Left ventricle myocardium inferior (tissue), 1 donor: Measurements from ENCODE around the gene OTULIN. TPM values are rescaled to one million over a fixed set of nuclear protein-coding genes. Genes with fewer than 3 reads are reported as not detected.
A peak's percentile ranks its signal among the peaks of the same experiment; 100 is the strongest.

ENCODE experiments used
- DNase-seq: peaks from one replicate; pipeline ENCODE4 v3.0.0-alpha.2; 2020
- H3K27ac ChIP-seq: fragments of 200-600 bp; replicated peaks from 2 replicates; pipeline ENCODE4 v1.8.0; 2021
- H3K27me3 ChIP-seq: fragments of 200-600 bp; 2 replicates; pipeline ENCODE4 v1.8.0; 2021; ENCODE audit warnings: low read depth
- H3K36me3 ChIP-seq: fragments of 200-600 bp; 2 replicates; pipeline ENCODE4 v1.8.0; 2021
- H3K4me1 ChIP-seq: fragments of 200-600 bp; 2 replicates; pipeline ENCODE4 v1.8.0; 2021
- H3K4me3 ChIP-seq: fragments of 200-600 bp; 2 replicates; pipeline ENCODE4 v1.8.0; 2021; ENCODE audit warnings: mild to moderate bottlenecking, moderate library complexity
- H3K9me3 ChIP-seq: fragments of 200-600 bp; replicated peaks from 2 replicates; pipeline ENCODE4 v1.8.0; 2021
- CTCF ChIP-seq: fragments of 200-600 bp; IDR thresholded peaks from 2 replicates; pipeline ENCODE4 v1.8.0; 2021; ENCODE audit warnings: antibody characterized with exemption, mild to moderate bottlenecking, borderline replicate concordance
- intact Hi-C: fragments of 100-400 bp; cut with micrococcal nuclease; formaldehyde crosslinking; loops from one replicate; pipeline ENCODE4 v1.11.0; 2022
- total RNA-seq: library from RNA; stranded (reverse); fragmentation: NEBNext Ultra II Directional; extraction: Animal tissue kit (Norgen Biotek cat#: 25700); gene quantifications from one replicate; pipeline ENCODE4 v1.2.1, GENCODE V29; 2021
- donor health status: DM: no; HTN: yes; CAD: no; lungs with severe emphysema.

The OTULIN gene
- total RNA-seq, 1 donor from 2014 or later, result 22.7 TPM

- intact Hi-C loops, result no loop called here
- no peak for DNase-seq
Observed at GRCh38 chr5:14745188-14745563, 80.7 kb downstream of the OTULIN start.

GRCh38 chr5:14745753-14746152, 81.2 kb downstream of the OTULIN start:
- DNase-seq, result no peak
- peaks cover 76% of the 10 kb centered on the region for H3K36me3 ChIP-seq
- no peak for TF ChIP-seq CTCF
- H3K9me3 ChIP-seq, result no peaks in the 10 kb centered on the region
- peak overlapping the region; percentile 77 for H3K27ac ChIP-seq
- no peaks in the 10 kb centered on the region for H3K27me3 ChIP-seq
- peaks cover 47% of the 10 kb centered on the region for H3K4me1 ChIP-seq
- H3K4me3 ChIP-seq, result no peak overlapping the region
- intact Hi-C loops, result no loop called here

More at GRCh38 chr5:14745188-14745563, 80.7 kb downstream of the OTULIN start:
- Histone ChIP-seq H3K9me3 (no peaks in the 10 kb centered on the region), H3K27ac (peak overlapping the region; percentile 77), H3K4me1 (peaks cover 52% of the 10 kb centered on the region), H3K27me3 (no peaks in the 10 kb centered on the region), H3K36me3 (peaks cover 70% of the 10 kb centered on the region), H3K4me3 (no peak overlapping the region)
- TF ChIP-seq CTCF, result no peak

- TF ChIP-seq CTCF, result no peak
- Histone ChIP-seq H3K36me3 (peaks cover 74% of the 10 kb centered on the region), H3K4me1 (peaks cover 28% of the 10 kb centered on the region), H3K4me3 (no peak overlapping the region), H3K27me3 (no peaks in the 10 kb centered on the region), H3K27ac (no peak overlapping the region), H3K9me3 (no peaks in the 10 kb centered on the region)
- DNase-seq, result no peak
- intact Hi-C loops, result no loop called here
Observed at GRCh38 chr5:14748180-14748900, 83.8 kb downstream of the OTULIN start.

Other genes with a start within 250 kb of the OTULIN start
- gene OTULINL, start 82.9 kb upstream of the OTULIN start, total RNA-seq, result 3.8 TPM
- 227 TPM for gene ANKH, start 207.1 kb downstream of the OTULIN start, total RNA-seq